ENCODE results near the gene KHSRP.

- TF ChIP-seq, protein P1, sequence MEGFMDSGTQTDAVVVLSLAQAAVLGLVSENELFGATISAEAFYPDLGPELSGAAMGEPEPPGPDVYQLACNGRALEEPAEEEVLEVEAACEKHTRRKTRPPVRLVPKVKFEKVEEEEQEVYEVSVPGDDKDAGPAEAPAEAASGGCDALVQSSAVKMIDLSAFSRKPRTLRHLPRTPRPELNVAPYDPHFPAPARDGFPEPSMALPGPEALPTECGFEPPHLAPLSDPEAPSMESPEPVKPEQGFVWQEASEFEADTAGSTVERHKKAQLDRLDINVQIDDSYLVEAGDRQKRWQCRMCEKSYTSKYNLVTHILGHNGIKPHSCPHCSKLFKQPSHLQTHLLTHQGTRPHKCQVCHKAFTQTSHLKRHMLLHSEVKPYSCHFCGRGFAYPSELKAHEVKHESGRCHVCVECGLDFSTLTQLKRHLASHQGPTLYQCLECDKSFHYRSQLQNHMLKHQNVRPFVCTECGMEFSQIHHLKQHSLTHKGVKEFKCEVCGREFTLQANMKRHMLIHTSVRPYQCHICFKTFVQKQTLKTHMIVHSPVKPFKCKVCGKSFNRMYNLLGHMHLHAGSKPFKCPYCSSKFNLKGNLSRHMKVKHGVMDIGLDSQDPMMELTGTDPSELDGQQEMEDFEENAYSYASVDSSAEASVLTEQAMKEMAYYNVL (CRISPR knock-in tag; IDR thresholded peaks at IDR 0.05; ENCODE audit: borderline replicate concordance) = no peak
- TF ChIP-seq TCF12 (IDR thresholded peaks at IDR 0.05) (no peak), TCF12 (CRISPR knock-in tag; IDR thresholded peaks at IDR 0.05) (no peak), SMARCC2 (IDR thresholded peaks at IDR 0.05) (no peak), HMG20A (CRISPR knock-in tag; IDR thresholded peaks at IDR 0.05; ENCODE audit: borderline replicate concordance) (no peak), ZNF264 (CRISPR knock-in tag; IDR thresholded peaks at IDR 0.05) (no peak), ZNF367 (CRISPR knock-in tag; IDR thresholded peaks at IDR 0.05; ENCODE audit: borderline replicate concordance) (no peak), ZFP91 (CRISPR knock-in tag; IDR thresholded peaks at IDR 0.05; ENCODE audit: borderline replicate concordance) (no peak)
- TF ChIP-seq, protein P2, sequence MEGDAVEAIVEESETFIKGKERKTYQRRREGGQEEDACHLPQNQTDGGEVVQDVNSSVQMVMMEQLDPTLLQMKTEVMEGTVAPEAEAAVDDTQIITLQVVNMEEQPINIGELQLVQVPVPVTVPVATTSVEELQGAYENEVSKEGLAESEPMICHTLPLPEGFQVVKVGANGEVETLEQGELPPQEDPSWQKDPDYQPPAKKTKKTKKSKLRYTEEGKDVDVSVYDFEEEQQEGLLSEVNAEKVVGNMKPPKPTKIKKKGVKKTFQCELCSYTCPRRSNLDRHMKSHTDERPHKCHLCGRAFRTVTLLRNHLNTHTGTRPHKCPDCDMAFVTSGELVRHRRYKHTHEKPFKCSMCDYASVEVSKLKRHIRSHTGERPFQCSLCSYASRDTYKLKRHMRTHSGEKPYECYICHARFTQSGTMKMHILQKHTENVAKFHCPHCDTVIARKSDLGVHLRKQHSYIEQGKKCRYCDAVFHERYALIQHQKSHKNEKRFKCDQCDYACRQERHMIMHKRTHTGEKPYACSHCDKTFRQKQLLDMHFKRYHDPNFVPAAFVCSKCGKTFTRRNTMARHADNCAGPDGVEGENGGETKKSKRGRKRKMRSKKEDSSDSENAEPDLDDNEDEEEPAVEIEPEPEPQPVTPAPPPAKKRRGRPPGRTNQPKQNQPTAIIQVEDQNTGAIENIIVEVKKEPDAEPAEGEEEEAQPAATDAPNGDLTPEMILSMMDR (CRISPR knock-in tag; IDR thresholded peaks at IDR 0.05) = no peak
- TF ChIP-seq, protein P3, sequence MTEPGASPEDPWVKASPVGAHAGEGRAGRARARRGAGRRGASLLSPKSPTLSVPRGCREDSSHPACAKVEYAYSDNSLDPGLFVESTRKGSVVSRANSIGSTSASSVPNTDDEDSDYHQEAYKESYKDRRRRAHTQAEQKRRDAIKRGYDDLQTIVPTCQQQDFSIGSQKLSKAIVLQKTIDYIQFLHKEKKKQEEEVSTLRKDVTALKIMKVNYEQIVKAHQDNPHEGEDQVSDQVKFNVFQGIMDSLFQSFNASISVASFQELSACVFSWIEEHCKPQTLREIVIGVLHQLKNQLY (CRISPR knock-in tag; IDR thresholded peaks at IDR 0.05) = no peak
Measured at GRCh38 chr19:6439743-6440142, 15.1 kb upstream of the KHSRP start.
